ENCODE data around the gene GCNA.
"Not testable (repeated sequence)": the region's sequence is repeated elsewhere in the genome, so short reads cannot be mapped to it uniquely, and the experiment has no call there.

The GCNA gene

GRCh38 chrX:71660562-71661416, 82.6 kb downstream of the GCNA start:
- in situ Hi-C loops (cut with HindIII; ENCODE audit: low sequenced_read_pairs), result no loop called here
- no peak for TF ChIP-seq CTCF (IDR thresholded peaks at IDR 0.05; ENCODE audit: low read depth, low read length, missing control alignments)
- H3K4me3 ChIP-seq (ENCODE audit: low read depth, low read length), result no peak overlapping the region
- DNase-seq (ENCODE audit: low read depth), result no peak

- TF ChIP-seq CTCF (IDR thresholded peaks at IDR 0.05; ENCODE audit: low read depth, low read length, missing control alignments), result no peak
- no peak for DNase-seq (ENCODE audit: low read depth)
- no peak overlapping the region for H3K4me3 ChIP-seq (ENCODE audit: low read depth, low read length)
- in situ Hi-C loops (cut with HindIII; ENCODE audit: low sequenced_read_pairs), result no loop called here
Measured at GRCh38 chrX:71661919-71662318, 83.7 kb downstream of the GCNA start.

GRCh38 chrX:71662654-71663053, 84.4 kb downstream of the GCNA start:
- DNase-seq (ENCODE audit: low read depth); H3K4me3 ChIP-seq (ENCODE audit: low read depth, low read length); in situ Hi-C loops (cut with HindIII; ENCODE audit: low sequenced_read_pairs): not testable (repeated sequence)
